H1 (cell line): ENCODE measurements around the gene SPACA4. TPM values are rescaled to one million over a fixed set of nuclear protein-coding genes. Genes with fewer than 3 reads are reported as not detected.

Experiments used
- CTCF ChIA-PET: fragments of 300-600 bp; sonication (Branson Sonifier 250); formaldehyde crosslinking; loops from one replicate; lab custom pipeline; 2021; ENCODE audit not compliant: partially characterized antibody; lab: Charles Lee
- POLR2A ChIA-PET: fragments of 300-600 bp; sonication (Branson Sonifier 250); formaldehyde crosslinking; loops from one replicate; lab custom pipeline; 2021; ENCODE audit warnings: inconsistent platforms; ENCODE audit not compliant: partially characterized antibody; lab: Charles Lee
- DNase-seq, 2 experiments: peaks; one replicate each; pipeline versions ENCODE4 v3.0.0 to v3.0.0-alpha.2; 2010 to 2022; ENCODE audit warnings: low spot score in 2 of 2, low read depth in 1 of 2, mixed read lengths in 1 of 2
- FAIRE-seq: peaks from 2 replicates; lab custom pipeline; 2011; peaks lifted over from hg19 to GRCh38; lab: Jason Lieb, UNC
- H2AFZ ChIP-seq: 2 replicates; pipeline ENCODE4 v1.8.1; 2012; ENCODE audit warnings: low read length, inconsistent platforms
- H2AK5ac ChIP-seq: 2 replicates; pipeline ENCODE4 v1.6.1; 2013; ENCODE audit warnings: low read depth, low read length
- H2BK120ac ChIP-seq: replicated peaks from 2 replicates; pipeline ENCODE3; 2013; ENCODE audit warnings: low read depth, low read length, inconsistent platforms
- H2BK12ac ChIP-seq: 2 replicates; pipeline ENCODE4 v1.6.1; 2013; ENCODE audit warnings: low read depth, low read length
- H2BK15ac ChIP-seq: 2 replicates; pipeline ENCODE4 v1.6.1; 2013; ENCODE audit warnings: low read length
- H2BK20ac ChIP-seq: 2 replicates; pipeline ENCODE4 v1.6.1; 2013; ENCODE audit warnings: low read length
- H2BK5ac ChIP-seq: 2 replicates; pipeline ENCODE4 v1.6.1; 2013; ENCODE audit warnings: low read depth, low read length
- H3K14ac ChIP-seq: 2 replicates; pipeline ENCODE4 v1.6.1; 2013; ENCODE audit warnings: inconsistent platforms; ENCODE audit not compliant: insufficient read length
- H3K18ac ChIP-seq: 2 replicates; pipeline ENCODE4 v1.6.1; 2013; ENCODE audit warnings: low read length; ENCODE audit errors: extremely low read depth
- H3K23ac ChIP-seq: 2 replicates; pipeline ENCODE4 v1.6.1; 2013; ENCODE audit warnings: inconsistent platforms; ENCODE audit not compliant: insufficient read length
- H3K23me2 ChIP-seq: 2 replicates; pipeline ENCODE4 v1.6.1; 2013; ENCODE audit warnings: low read depth, low read length
- H3K27ac ChIP-seq: 2 replicates; pipeline ENCODE4 v1.6.1; 2011; ENCODE audit warnings: low read depth, low read length, inconsistent platforms
- H3K27me3 ChIP-seq, 4 experiments: replicated peaks in 1 of 4; 1 replicate in 1 of 4; 2 replicates in 3 of 4; pipeline versions ENCODE4 v1.6.1 to v1.8.1; 2011 to 2013; ENCODE audit warnings: low read length in 3 of 4, mild to moderate bottlenecking in 3 of 4, inconsistent platforms in 2 of 4, mixed read lengths in 2 of 4, moderate library complexity in 1 of 4; ENCODE audit not compliant: control insufficient read depth in 3 of 4, insufficient read depth in 3 of 4; ENCODE audit errors: extremely low read depth in 1 of 4
- H3K36me3 ChIP-seq, 4 experiments: 2 replicates each; pipeline versions ENCODE4 v1.6.1 to v1.8.1; 2011 to 2013; ENCODE audit warnings: mild to moderate bottlenecking in 4 of 4, low read length in 3 of 4, moderate library complexity in 2 of 4, control low read depth in 1 of 4, inconsistent platforms in 1 of 4; ENCODE audit not compliant: insufficient read depth in 4 of 4, control insufficient read depth in 2 of 4
- H3K4ac ChIP-seq: replicated peaks from 2 replicates; pipeline ENCODE3; 2013; ENCODE audit warnings: low read length, low read depth, mixed read lengths, inconsistent platforms; ENCODE audit not compliant: insufficient read length
- H3K4me1 ChIP-seq, 4 experiments: replicated peaks in 1 of 4; 1 replicate in 1 of 4; 2 replicates in 3 of 4; pipeline versions ENCODE4 v1.6.1 to v1.8.1; 2011 to 2013; ENCODE audit warnings: low read length in 3 of 4, inconsistent platforms in 2 of 4, mixed read lengths in 1 of 4; ENCODE audit not compliant: insufficient read depth in 4 of 4, control insufficient read depth in 3 of 4
- H3K4me2 ChIP-seq, 2 experiments: 2 replicates each; pipeline versions ENCODE4 v1.6.1 to v1.8.1; 2011 to 2013; ENCODE audit warnings: low read depth in 2 of 2, low read length in 2 of 2, control low read depth in 1 of 2, inconsistent platforms in 1 of 2, mild to moderate bottlenecking in 1 of 2; ENCODE audit not compliant: insufficient read depth in 1 of 2
- H3K4me3 ChIP-seq, 4 experiments: fragments of 200-600, 300-600 bp in 1 of 4; sonication (generic), shearing (Covaris generic), sonication (Bioruptor Twin) in 1 of 4; 2 replicates each; pipeline versions ENCODE4 v1.5.1 to v1.8.1; 2011 to 2016; ENCODE audit warnings: low read length in 4 of 4, low read depth in 3 of 4, control low read depth in 2 of 4, inconsistent platforms in 2 of 4, mild to moderate bottlenecking in 2 of 4, mixed read lengths in 1 of 4, moderate library complexity in 1 of 4; ENCODE audit not compliant: insufficient read depth in 2 of 4; ENCODE audit errors: extremely low read depth in 1 of 4
- H3K56ac ChIP-seq: replicated peaks from 2 replicates; pipeline ENCODE3; 2013; ENCODE audit warnings: low read depth, mild to moderate bottlenecking, mixed read lengths, low read length, inconsistent platforms; ENCODE audit not compliant: insufficient read length
- H3K79me1 ChIP-seq: 2 replicates; pipeline ENCODE4 v1.6.1; 2013; ENCODE audit warnings: low read depth, low read length, control low read depth
- H3K79me2 ChIP-seq, 2 experiments: 2 replicates each; pipeline versions ENCODE4 v1.6.1 to v1.8.1; 2012 to 2013; ENCODE audit warnings: low read length in 2 of 2, mild to moderate bottlenecking in 2 of 2, inconsistent platforms in 1 of 2; ENCODE audit not compliant: insufficient read depth in 2 of 2, control insufficient read depth in 1 of 2
- H3K9ac ChIP-seq, 4 experiments: replicated peaks in 1 of 4; 1 replicate in 1 of 4; 2 replicates in 3 of 4; pipeline versions ENCODE4 v1.6.1 to v1.8.1; 2011 to 2013; ENCODE audit warnings: low read depth in 3 of 4, low read length in 3 of 4, control low read depth in 2 of 4, mild to moderate bottlenecking in 2 of 4, moderate library complexity in 2 of 4, inconsistent platforms in 1 of 4; ENCODE audit errors: extremely low read depth in 1 of 4
- H3K9me3 ChIP-seq, 2 experiments: 2 replicates each; pipeline versions ENCODE4 v1.6.1 to v1.8.1; 2012 to 2013; ENCODE audit warnings: mild to moderate bottlenecking in 2 of 2, moderate library complexity in 2 of 2, control low read depth in 1 of 2, inconsistent platforms in 1 of 2, low read depth in 1 of 2, low read length in 1 of 2, mixed read lengths in 1 of 2; ENCODE audit not compliant: insufficient read depth in 2 of 2
- H4K20me1 ChIP-seq, 2 experiments: replicated peaks in 1 of 2; 2 replicates each; pipeline versions ENCODE3 to v1.8.1; 2011 to 2013; ENCODE audit warnings: inconsistent platforms in 2 of 2, low read length in 2 of 2, mild to moderate bottlenecking in 1 of 2; ENCODE audit not compliant: insufficient read depth in 2 of 2, control insufficient read depth in 1 of 2
- H4K5ac ChIP-seq: 2 replicates; pipeline ENCODE4 v1.6.1; 2013; ENCODE audit warnings: low read length, low read depth, mixed read lengths, inconsistent platforms; ENCODE audit not compliant: insufficient read length
- H4K8ac ChIP-seq: 2 replicates; pipeline ENCODE4 v1.8.0; 2013; ENCODE audit warnings: mild to moderate bottlenecking, moderate library complexity, low read length, inconsistent platforms; ENCODE audit not compliant: insufficient read depth; ENCODE audit errors: extremely low read depth
- H4K91ac ChIP-seq: replicated peaks from 2 replicates; pipeline ENCODE3; 2013; ENCODE audit warnings: low read length, mixed read lengths, inconsistent platforms; ENCODE audit not compliant: insufficient read length
- CBX5 ChIP-seq: fragments of 300-800, 300-1000 bp; sonication (generic); IDR thresholded peaks from 2 replicates; pipeline ENCODE4 v1.7.1; 2016; ENCODE audit warnings: antibody characterized with exemption, low read length, low read depth
- KDM5A ChIP-seq: fragments of 200-600 bp; IDR thresholded peaks from 2 replicates; pipeline ENCODE4 v1.7.1; 2012; ENCODE audit warnings: mild to moderate bottlenecking, low read length, inconsistent platforms, mixed read lengths
- TCF12 ChIP-seq: IDR thresholded peaks from 2 replicates; pipeline ENCODE4 v1.6.1; 2011; ENCODE audit warnings: low read depth, mild to moderate bottlenecking, low read length
- WGBS, 2 experiments: shearing (Covaris generic) in 1 of 2; methylation state at CpG; one replicate each; pipeline versions ENCODE4 v1.1.6 to v1.1.7; 2013 to 2015; ENCODE audit warnings: low lambda C conversion rate in 2 of 2, mixed read lengths in 2 of 2, inconsistent platforms in 1 of 2, low coverage in 1 of 2, missing lambda C conversion rate in 1 of 2; ENCODE audit not compliant: insufficient replicate concordance in 2 of 2, insufficient coverage in 1 of 2, insufficient read length in 1 of 2; ENCODE audit errors: extremely low coverage in 1 of 2, missing lambda C conversion rate in 1 of 2; 5-methylcytosine and 5-hydroxymethylcytosine counted together
- polyA plus RNA-seq, 7 experiments: library from polyadenylated mRNA; depleted of rRNA in 3 of 7; stranded (reverse) in 5 of 7; unstranded in 2 of 7; fragments of >200 nt in 5 of 7; fragments of 200-250 nt in 2 of 7; gene quantifications; 1 replicate in 5 of 7; 2 replicates in 1 of 7; 4 replicates in 1 of 7; pipeline versions ENCODE4 v1.2.1 to v1.2.3, GENCODE V29; 2011 to 2013; ENCODE audit warnings: missing spikeins in 2 of 7, mixed read lengths in 2 of 7
- total RNA-seq: library from RNA; stranded (reverse); fragmentation: NEBNext Ultra II Directional; extraction: Animal tissue kit (Norgen Biotek cat#: 25700); gene quantifications from 2 replicates; pipeline ENCODE4 v1.2.1, GENCODE V29; 2021
- TF ChIP-seq, protein P1 (sequence below): IDR thresholded peaks from 2 replicates; pipeline ENCODE4 v1.6.1; 2012; ENCODE audit warnings: inconsistent platforms

Gene SPACA4
- total and polyA plus RNA-seq, 2 of the 8 experiments (the other 6 are each of a cell fraction or from before 2014, with no cell fraction given), result not detected

DNA sequence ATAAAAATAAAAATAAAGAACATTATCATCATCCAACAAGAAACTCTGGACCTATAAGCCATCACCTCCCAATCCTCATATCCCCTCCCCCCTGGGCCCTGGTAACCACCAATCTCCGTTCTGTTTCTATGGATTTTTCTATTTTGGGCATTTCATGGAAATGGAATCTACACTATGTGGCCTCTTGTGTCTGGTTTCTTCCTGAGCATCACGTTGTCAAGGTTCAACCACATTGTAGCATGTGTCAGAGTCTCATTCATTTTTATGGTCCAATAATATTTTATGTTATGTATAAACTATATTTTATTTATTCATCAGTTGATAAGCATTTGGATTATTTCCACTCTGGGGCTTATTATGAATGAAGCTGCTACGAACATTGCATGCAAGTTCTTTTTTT is 27.7 kb upstream of the SPACA4 start:
- no peak overlapping the region for H3K4me2 ChIP-seq
- POLR2A ChIA-PET, result interaction anchor here (1.2 kb wide), 1 partner anchor 17 kb away, joined by 4 read pairs; no protein-coding TSS in a partner anchor
- H4K5ac ChIP-seq, result no peak overlapping the region
- no peak overlapping the region for H3K23ac ChIP-seq
- H2AK5ac ChIP-seq, result no peak overlapping the region
- H4K91ac ChIP-seq, result no peak overlapping the region
- no peak overlapping the region for H2BK120ac ChIP-seq
- H3K79me1 ChIP-seq, result no peaks in the 10 kb centered on the region
- no peaks in the 10 kb centered on the region; a peak in 1 of 7 replicates for H3K27me3 ChIP-seq
- no peak overlapping the region for H2BK20ac ChIP-seq
- no peak overlapping the region for H3K4me3 ChIP-seq
- no peak overlapping the region for H3K18ac ChIP-seq
- H2BK15ac ChIP-seq, result no peak overlapping the region
- H3K27ac ChIP-seq, result no peak overlapping the region
- no peak for FAIRE-seq
- H3K9ac ChIP-seq, result no peak overlapping the region
- no peaks in the 10 kb centered on the region for H3K36me3 ChIP-seq
- CTCF ChIA-PET, result interaction anchor here (1.0 to 16.8 kb wide), 4 partner anchors 10 to 72 kb away, joined by 3 to 353 read pairs (median 10); no protein-coding TSS in a partner anchor
- H2BK12ac ChIP-seq, result no peak overlapping the region
- H3K56ac ChIP-seq, result no peak overlapping the region
- no peak overlapping the region for H2AFZ ChIP-seq
- no peak for DNase-seq
- no peak overlapping the region for H2BK5ac ChIP-seq
- no peak overlapping the region for H3K14ac ChIP-seq
- H3K9me3 ChIP-seq, result no peaks in the 10 kb centered on the region
- no peak overlapping the region for H3K4ac ChIP-seq
- WGBS, 2 experiments, result 86% methylated on average over 3 of the region's 3 CpGs; no CpG with 5 or more reads in 1 of the 2 experiments
- H4K20me1 ChIP-seq, result no peaks in the 10 kb centered on the region
- H4K8ac ChIP-seq, result no peak overlapping the region
- no peaks in the 10 kb centered on the region for H3K23me2 ChIP-seq
- 0 out of 7 replicates have a peak, but pooled peaks cover 0 to under 1% (median 0%) of the 10 kb centered on the region in 4 experiments for H3K4me1 ChIP-seq
- H3K79me2 ChIP-seq, result no peaks in the 10 kb centered on the region
- TF ChIP-seq TCF12 (no peak), KDM5A (no peak), CBX5 (no peak)
- TF ChIP-seq, protein P1, sequence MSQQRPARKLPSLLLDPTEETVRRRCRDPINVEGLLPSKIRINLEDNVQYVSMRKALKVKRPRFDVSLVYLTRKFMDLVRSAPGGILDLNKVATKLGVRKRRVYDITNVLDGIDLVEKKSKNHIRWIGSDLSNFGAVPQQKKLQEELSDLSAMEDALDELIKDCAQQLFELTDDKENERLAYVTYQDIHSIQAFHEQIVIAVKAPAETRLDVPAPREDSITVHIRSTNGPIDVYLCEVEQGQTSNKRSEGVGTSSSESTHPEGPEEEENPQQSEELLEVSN, result no peak
